Astrocyte (in vitro differentiated cells and primary cell): ENCODE results near the gene AFG1L. TPM values are rescaled to one million over a fixed set of nuclear protein-coding genes. Genes with fewer than 3 reads are reported as not detected.
A peak's percentile ranks its signal among the peaks of the same experiment; 100 is the strongest.

Experiments
- DNase-seq: peaks from one replicate; pipeline ENCODE4 v3.0.0-alpha.2; 2010; ENCODE audit warnings: low read depth
- FAIRE-seq: peaks from 2 replicates; lab custom pipeline; 2011; peaks lifted over from hg19 to GRCh38; lab: Jason Lieb, UNC
- H2AFZ ChIP-seq: 2 replicates; pipeline ENCODE4 v1.6.0; 2012; ENCODE audit warnings: low read depth, low read length, inconsistent platforms
- H3K27ac ChIP-seq: 2 replicates; pipeline ENCODE4 v1.5.1; 2011; ENCODE audit warnings: low read depth, low read length, inconsistent platforms
- H3K27me3 ChIP-seq: 2 replicates; pipeline ENCODE4 v1.6.0; 2011; ENCODE audit warnings: low read length, inconsistent platforms; ENCODE audit not compliant: insufficient read depth
- H3K36me3 ChIP-seq: 2 replicates; pipeline ENCODE4 v1.5.1; 2011; ENCODE audit warnings: low read length, inconsistent platforms; ENCODE audit not compliant: insufficient read depth
- H3K4me1 ChIP-seq: 2 replicates; pipeline ENCODE4 v1.5.1; 2011; ENCODE audit warnings: low read length, inconsistent platforms; ENCODE audit not compliant: insufficient read depth
- H3K4me2 ChIP-seq: 2 replicates; pipeline ENCODE4 v1.6.0; 2012; ENCODE audit warnings: low read length, inconsistent platforms
- H3K4me3 ChIP-seq: 2 replicates; pipeline ENCODE4 v1.5.1; 2011; ENCODE audit warnings: low read depth, mild to moderate bottlenecking, low read length, inconsistent platforms; ENCODE audit not compliant: insufficient read depth
- H3K79me2 ChIP-seq: 2 replicates; pipeline ENCODE4 v1.6.0; 2012; ENCODE audit warnings: mild to moderate bottlenecking, low read length, inconsistent platforms; ENCODE audit not compliant: insufficient read depth
- H3K9ac ChIP-seq: 2 replicates; pipeline ENCODE4 v1.6.0; 2012; ENCODE audit warnings: mild to moderate bottlenecking, low read length, inconsistent platforms
- H3K9me3 ChIP-seq: 2 replicates; pipeline ENCODE4 v1.5.1; 2012; ENCODE audit warnings: low read depth, mild to moderate bottlenecking, low read length, inconsistent platforms; ENCODE audit not compliant: insufficient read depth
- H4K20me1 ChIP-seq: 2 replicates; pipeline ENCODE4 v1.6.0; 2012; ENCODE audit warnings: low read length, inconsistent platforms; ENCODE audit not compliant: insufficient read depth
- H3K27ac Mint-ChIP-seq: one replicate; pipeline ENCODE4 v1.8.0; 2021; ENCODE audit warnings: mild to moderate bottlenecking, mixed read lengths; ENCODE audit not compliant: unreplicated experiment
- H3K27me3 Mint-ChIP-seq: one replicate; pipeline ENCODE4 v1.8.0; 2021; ENCODE audit warnings: low read depth, mixed read lengths; ENCODE audit not compliant: unreplicated experiment
- H3K36me3 Mint-ChIP-seq: one replicate; pipeline ENCODE4 v1.8.0; 2021; ENCODE audit warnings: low read depth, mixed read lengths; ENCODE audit not compliant: unreplicated experiment
- H3K4me1 Mint-ChIP-seq: one replicate; pipeline ENCODE4 v1.8.0; 2021; ENCODE audit warnings: low read depth, mixed read lengths; ENCODE audit not compliant: unreplicated experiment
- H3K4me3 Mint-ChIP-seq: one replicate; pipeline ENCODE4 v1.8.0; 2021; ENCODE audit warnings: mild to moderate bottlenecking, moderate library complexity, mixed read lengths; ENCODE audit not compliant: unreplicated experiment
- H3K9me3 Mint-ChIP-seq: one replicate; pipeline ENCODE4 v1.8.0; 2021; ENCODE audit warnings: mild to moderate bottlenecking, mixed read lengths; ENCODE audit not compliant: unreplicated experiment
- EZH2 ChIP-seq: IDR thresholded peaks from 2 replicates; pipeline ENCODE4 v1.6.1; 2012; ENCODE audit warnings: mild to moderate bottlenecking, low read length, inconsistent platforms; ENCODE audit not compliant: insufficient read depth
- total RNA-seq: library from RNA; stranded (reverse); gene quantifications from 2 replicates; pipeline ENCODE4 v1.2.1, GENCODE V29; 2021
- TF ChIP-seq, protein P1 (sequence below): IDR thresholded peaks from 2 replicates; pipeline ENCODE4 v1.5.1; 2011; ENCODE audit warnings: low read depth, mild to moderate bottlenecking, inconsistent platforms, low read length, moderate library complexity; ENCODE audit not compliant: insufficient read depth

The AFG1L gene
- total RNA-seq, 1 donor from 2014 or later, result 7.9 TPM

DNA sequence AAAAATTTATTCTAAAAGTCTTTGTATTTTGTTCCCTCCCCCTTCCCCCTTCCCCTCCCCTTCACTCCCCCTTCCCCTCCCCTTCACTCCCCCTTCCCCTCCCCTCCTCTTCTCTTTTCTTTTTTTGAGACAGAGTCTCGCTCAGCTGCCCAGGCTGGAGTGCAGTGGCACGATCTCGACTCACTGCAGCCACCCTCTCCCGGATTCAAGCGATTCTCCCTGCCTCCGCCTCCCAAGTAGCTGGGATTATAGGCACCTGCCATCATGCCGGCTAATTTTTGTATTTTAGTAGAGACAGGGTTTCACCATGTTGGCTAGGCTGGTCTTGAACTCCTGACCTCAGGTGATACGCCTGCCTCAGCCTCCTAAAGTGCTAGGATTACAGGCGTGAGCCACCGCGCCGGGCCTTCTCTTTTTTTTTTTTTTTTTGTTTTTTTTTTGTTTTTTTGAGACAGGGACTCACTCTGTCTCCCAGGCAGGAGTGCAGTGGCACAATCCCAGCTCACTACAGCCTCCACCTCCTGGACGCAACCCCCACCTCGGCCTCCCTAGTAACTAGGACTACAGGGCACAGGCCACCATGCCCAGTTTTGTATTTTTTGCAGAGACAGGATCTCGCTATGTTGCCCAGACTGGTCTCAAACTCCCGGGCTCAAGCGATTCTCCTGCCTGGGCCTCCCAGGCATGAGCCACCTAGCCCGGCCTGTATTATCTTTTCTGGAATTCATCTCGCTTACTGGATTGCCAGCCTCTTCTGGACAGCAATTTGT lies 1.1 kb upstream of the AFG1L start:
- H3K27me3 ChIP-seq, result no peaks in the 10 kb centered on the region
- no peaks in the 10 kb centered on the region for H3K9me3 ChIP-seq
- peak overlapping the region; percentile 99 for H3K27ac Mint-ChIP-seq
- no peaks in the 10 kb centered on the region for H3K79me2 ChIP-seq
- DNase-seq, result no peak
- peak overlapping the region; percentile 95 for H3K4me2 ChIP-seq
- H3K9me3 Mint-ChIP-seq, result peaks cover 3% of the 10 kb centered on the region
- no peak for FAIRE-seq
- TF ChIP-seq, protein P1, sequence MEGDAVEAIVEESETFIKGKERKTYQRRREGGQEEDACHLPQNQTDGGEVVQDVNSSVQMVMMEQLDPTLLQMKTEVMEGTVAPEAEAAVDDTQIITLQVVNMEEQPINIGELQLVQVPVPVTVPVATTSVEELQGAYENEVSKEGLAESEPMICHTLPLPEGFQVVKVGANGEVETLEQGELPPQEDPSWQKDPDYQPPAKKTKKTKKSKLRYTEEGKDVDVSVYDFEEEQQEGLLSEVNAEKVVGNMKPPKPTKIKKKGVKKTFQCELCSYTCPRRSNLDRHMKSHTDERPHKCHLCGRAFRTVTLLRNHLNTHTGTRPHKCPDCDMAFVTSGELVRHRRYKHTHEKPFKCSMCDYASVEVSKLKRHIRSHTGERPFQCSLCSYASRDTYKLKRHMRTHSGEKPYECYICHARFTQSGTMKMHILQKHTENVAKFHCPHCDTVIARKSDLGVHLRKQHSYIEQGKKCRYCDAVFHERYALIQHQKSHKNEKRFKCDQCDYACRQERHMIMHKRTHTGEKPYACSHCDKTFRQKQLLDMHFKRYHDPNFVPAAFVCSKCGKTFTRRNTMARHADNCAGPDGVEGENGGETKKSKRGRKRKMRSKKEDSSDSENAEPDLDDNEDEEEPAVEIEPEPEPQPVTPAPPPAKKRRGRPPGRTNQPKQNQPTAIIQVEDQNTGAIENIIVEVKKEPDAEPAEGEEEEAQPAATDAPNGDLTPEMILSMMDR, result no peak
- TF ChIP-seq EZH2, result no peak
- H2AFZ ChIP-seq, result peak overlapping the region; percentile 100
- no peaks in the 10 kb centered on the region for H3K27me3 Mint-ChIP-seq
- H3K4me1 ChIP-seq, result peaks cover 10% of the 10 kb centered on the region
- no peaks in the 10 kb centered on the region for H4K20me1 ChIP-seq
- H3K4me3 Mint-ChIP-seq, result peak overlapping the region; percentile 98
- no peaks in the 10 kb centered on the region for H3K36me3 ChIP-seq
- H3K9ac ChIP-seq, result no peak overlapping the region
- H3K27ac ChIP-seq, result no peak overlapping the region
- H3K36me3 Mint-ChIP-seq, result no peaks in the 10 kb centered on the region
- no peaks in the 10 kb centered on the region for H3K4me1 Mint-ChIP-seq
- H3K4me3 ChIP-seq, result peak overlapping the region; percentile 97

DNA sequence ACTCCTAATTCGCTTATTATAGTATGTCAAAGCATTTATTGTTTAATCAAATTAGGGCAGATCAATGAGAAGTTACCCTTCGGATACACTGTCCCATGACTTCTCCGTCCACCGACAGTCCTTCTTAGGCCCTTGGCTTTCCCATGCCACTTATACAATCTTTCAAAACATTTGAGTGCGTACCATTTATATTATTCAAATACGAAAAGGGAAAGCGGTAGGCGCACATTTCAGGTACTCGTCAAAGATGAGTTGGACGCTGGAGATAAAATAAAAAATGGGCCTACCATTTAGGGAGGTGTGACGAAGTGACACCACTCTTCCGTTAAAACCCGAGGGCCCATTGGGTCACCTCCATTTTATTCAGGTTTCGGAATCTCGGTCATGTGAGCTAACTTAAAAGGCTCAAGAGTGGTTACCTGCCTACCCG lies 542 bp upstream of the AFG1L start:
- Mint-ChIP-seq H3K36me3 (no peaks in the 10 kb centered on the region), H3K9me3 (peaks cover 2% of the 10 kb centered on the region), H3K4me3 (peak overlapping the region; percentile 98), H3K4me1 (peaks cover 1% of the 10 kb centered on the region), H3K27me3 (no peaks in the 10 kb centered on the region), H3K27ac (peak overlapping the region; percentile 99)
- peak overlapping the region; percentile 94 for H3K27ac ChIP-seq
- H4K20me1 ChIP-seq, result no peaks in the 10 kb centered on the region
- no peak for TF ChIP-seq EZH2
- TF ChIP-seq, protein P1, result no peak
- H3K9me3 ChIP-seq, result no peaks in the 10 kb centered on the region
- no peaks in the 10 kb centered on the region for H3K27me3 ChIP-seq
- H3K79me2 ChIP-seq, result no peaks in the 10 kb centered on the region
- H3K4me1 ChIP-seq, result peaks cover 10% of the 10 kb centered on the region
- no peak for FAIRE-seq
- H3K4me2 ChIP-seq, result peak overlapping the region; percentile 95
- no peaks in the 10 kb centered on the region for H3K36me3 ChIP-seq
- no peak for DNase-seq
- H3K4me3 ChIP-seq, result peak overlapping the region; percentile 97
- peak overlapping the region; percentile 100 for H2AFZ ChIP-seq
- H3K9ac ChIP-seq, result peak overlapping the region; percentile 92

DNA sequence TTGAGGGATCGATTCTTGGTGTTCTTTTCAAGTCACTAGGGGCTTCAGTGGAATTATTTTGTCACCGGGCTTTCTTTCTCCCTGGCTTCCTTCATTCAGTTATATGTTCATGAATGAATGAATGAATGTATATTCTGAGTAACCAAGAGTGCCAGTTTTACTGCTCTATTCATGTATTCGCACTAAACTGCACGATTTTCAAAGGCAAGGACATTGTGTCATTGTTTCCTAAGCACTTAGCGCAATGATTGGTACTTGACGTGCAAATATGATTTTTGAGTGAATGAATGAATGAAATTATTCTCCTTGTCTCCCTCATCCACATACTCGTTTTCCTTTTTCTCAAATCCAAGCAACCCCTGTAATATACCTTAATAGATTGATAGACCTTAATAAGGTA lies 822 bp downstream of the AFG1L start:
- no peaks in the 10 kb centered on the region for H3K36me3 ChIP-seq
- no peaks in the 10 kb centered on the region for H3K27me3 ChIP-seq
- H3K79me2 ChIP-seq, result no peaks in the 10 kb centered on the region
- peak overlapping the region; percentile 100 for H2AFZ ChIP-seq
- DNase-seq (no peak), FAIRE-seq (no peak)
- peak overlapping the region; percentile 99 for H3K27ac Mint-ChIP-seq
- no peak for TF ChIP-seq EZH2
- TF ChIP-seq, protein P1, result no peak
- H3K4me1 Mint-ChIP-seq, result peaks cover 5% of the 10 kb centered on the region
- peaks cover 10% of the 10 kb centered on the region for H3K4me1 ChIP-seq
- peak overlapping the region; percentile 92 for H3K9ac ChIP-seq
- H3K27ac ChIP-seq, result no peak overlapping the region
- no peaks in the 10 kb centered on the region for H3K9me3 Mint-ChIP-seq
- peak overlapping the region; percentile 97 for H3K4me3 ChIP-seq
- H4K20me1 ChIP-seq, result no peaks in the 10 kb centered on the region
- no peaks in the 10 kb centered on the region for H3K9me3 ChIP-seq
- H3K4me3 Mint-ChIP-seq, result peak overlapping the region; percentile 98
- H3K4me2 ChIP-seq, result peak overlapping the region; percentile 95
- H3K36me3 Mint-ChIP-seq, result no peaks in the 10 kb centered on the region
- H3K27me3 Mint-ChIP-seq, result no peaks in the 10 kb centered on the region
